Trophoblast cell (in vitro differentiated cells and primary cell): ENCODE data around the gene METTL8.

Experiments
- DNase-seq, 2 donors: peaks; one replicate each; pipeline ENCODE4 v3.0.0-alpha.2; 2016
- H2AFZ ChIP-seq: 2 replicates; pipeline ENCODE4 v1.6.1; 2013; ENCODE audit warnings: low read length, moderate library complexity, mild to moderate bottlenecking; ENCODE audit not compliant: insufficient read depth, poor library complexity
- H2AK5ac ChIP-seq: 2 replicates; pipeline ENCODE4 v1.6.1; 2013; ENCODE audit warnings: mild to moderate bottlenecking, low read length
- H2BK120ac ChIP-seq: 2 replicates; pipeline ENCODE4 v1.6.1; 2013; ENCODE audit warnings: low read length, mild to moderate bottlenecking, moderate library complexity; ENCODE audit not compliant: insufficient read depth, poor library complexity
- H2BK12ac ChIP-seq: 2 replicates; pipeline ENCODE4 v1.6.1; 2013; ENCODE audit warnings: mild to moderate bottlenecking, low read length, moderate library complexity
- H2BK5ac ChIP-seq: 2 replicates; pipeline ENCODE4 v1.6.1; 2013; ENCODE audit warnings: low read length, low read depth, moderate library complexity, mild to moderate bottlenecking; ENCODE audit not compliant: poor library complexity
- H3K14ac ChIP-seq: 2 replicates; pipeline ENCODE4 v1.6.1; 2013; ENCODE audit warnings: mild to moderate bottlenecking, low read length
- H3K18ac ChIP-seq: 2 replicates; pipeline ENCODE4 v1.6.1; 2013; ENCODE audit warnings: mild to moderate bottlenecking, low read length
- H3K23ac ChIP-seq: 2 replicates; pipeline ENCODE4 v1.6.1; 2013; ENCODE audit warnings: low read length
- H3K27ac ChIP-seq: 2 replicates; pipeline ENCODE4 v1.5.1; 2013; ENCODE audit warnings: low read depth, mild to moderate bottlenecking, inconsistent platforms, low read length, moderate library complexity
- H3K27me3 ChIP-seq: 2 replicates; pipeline ENCODE4 v1.6.1; 2013; ENCODE audit warnings: inconsistent platforms, mild to moderate bottlenecking, low read length, moderate library complexity; ENCODE audit not compliant: insufficient read depth
- H3K36me3 ChIP-seq, 2 experiments: 1 replicate in 1 of 2; 2 replicates in 1 of 2; pipeline ENCODE4 v1.6.1; 2013; ENCODE audit warnings: low read length in 2 of 2, mild to moderate bottlenecking in 2 of 2, moderate library complexity in 1 of 2; ENCODE audit not compliant: insufficient read depth in 2 of 2, control insufficient read depth in 1 of 2
- H3K4ac ChIP-seq: 2 replicates; pipeline ENCODE4 v1.6.1; 2013; ENCODE audit warnings: low read depth, mild to moderate bottlenecking, low read length, moderate library complexity
- H3K4me1 ChIP-seq, 2 experiments: 1 replicate in 1 of 2; 2 replicates in 1 of 2; pipeline ENCODE4 v1.6.1; 2013; ENCODE audit warnings: low read length in 2 of 2, mild to moderate bottlenecking in 2 of 2, moderate library complexity in 1 of 2; ENCODE audit not compliant: insufficient read depth in 2 of 2, control insufficient read depth in 1 of 2
- H3K4me2 ChIP-seq: 2 replicates; pipeline ENCODE4 v1.6.1; 2013; ENCODE audit warnings: inconsistent platforms, mild to moderate bottlenecking, low read length, moderate library complexity
- H3K4me3 ChIP-seq: 2 replicates; pipeline ENCODE4 v1.5.1; 2013; ENCODE audit warnings: mild to moderate bottlenecking, low read depth, low read length, inconsistent platforms
- H3K79me1 ChIP-seq: one replicate; pipeline ENCODE4 v1.6.1; 2013; ENCODE audit warnings: low read length
- H3K79me2 ChIP-seq: 2 replicates; pipeline ENCODE4 v1.6.1; 2013; ENCODE audit warnings: low read length, mild to moderate bottlenecking; ENCODE audit not compliant: control insufficient read depth, insufficient read depth, poor library complexity
- H3K9ac ChIP-seq: 2 replicates; pipeline ENCODE4 v1.6.1; 2013; ENCODE audit warnings: mild to moderate bottlenecking, low read length
- H3K9me3 ChIP-seq: 2 replicates; pipeline ENCODE4 v1.6.1; 2013; ENCODE audit warnings: low read depth, mild to moderate bottlenecking, control low read depth, inconsistent platforms, low read length; ENCODE audit not compliant: insufficient read depth
- H4K12ac ChIP-seq: 2 replicates; pipeline ENCODE4 v1.6.1; 2013; ENCODE audit warnings: low read depth, mild to moderate bottlenecking, low read length, moderate library complexity
- H4K8ac ChIP-seq: 2 replicates; pipeline ENCODE4 v1.6.1; 2013; ENCODE audit warnings: low read depth, mild to moderate bottlenecking, low read length, moderate library complexity
- H4K91ac ChIP-seq: one replicate; pipeline ENCODE4 v1.6.1; 2013; ENCODE audit warnings: low read depth, mild to moderate bottlenecking, low read length, moderate library complexity
- WGBS: extraction: QIAGEN DNeasy Blood & Tissue Kit; methylation state at CpG from one replicate; pipeline ENCODE4 v1.1.7; 2013; ENCODE audit warnings: missing lambda C conversion rate; ENCODE audit not compliant: insufficient read length, insufficient coverage; ENCODE audit errors: extremely low coverage; 5-methylcytosine and 5-hydroxymethylcytosine counted together

Gene METTL8

GRCh38 chr2:171410624-171411023, 23.2 kb downstream of the METTL8 start:
- Histone ChIP-seq H3K9me3 (no peaks in the 10 kb centered on the region), H3K79me2 (no peaks in the 10 kb centered on the region), H3K27ac (no peak overlapping the region)

GRCh38 chr2:171410101-171410500, 23.7 kb downstream of the METTL8 start:
- Histone ChIP-seq H3K4me1 (peaks cover 4 to 5% of the 10 kb centered on the region in 2 experiments), H2AK5ac (no peak overlapping the region), H2BK120ac (no peak overlapping the region), H3K4me2 (no peak overlapping the region), H4K8ac (no peak overlapping the region), H3K4me3 (no peak overlapping the region), H3K14ac (no peak overlapping the region), H2AFZ (no peak overlapping the region), H3K4ac (no peak overlapping the region), H3K9me3 (no peaks in the 10 kb centered on the region), H3K27me3 (no peaks in the 10 kb centered on the region), H3K79me1 (no peaks in the 10 kb centered on the region), H2BK5ac (no peak overlapping the region), H3K36me3 (peaks cover 0 to 3% of the 10 kb centered on the region in 2 experiments), H3K27ac (no peak overlapping the region), H3K23ac (no peak overlapping the region), H3K79me2 (no peaks in the 10 kb centered on the region), H4K12ac (no peak overlapping the region), H2BK12ac (no peak overlapping the region), H3K9ac (no peak overlapping the region), H3K18ac (no peak overlapping the region), H4K91ac (no peak overlapping the region)
- no CpG with 5 or more reads among the region's 4 CpGs for WGBS
- no peak for DNase-seq

More at GRCh38 chr2:171410624-171411023, 23.2 kb downstream of the METTL8 start:
- peaks cover 4 to 5% of the 10 kb centered on the region in 2 experiments for H3K4me1 ChIP-seq
- H2AFZ ChIP-seq: no peak overlapping the region
- no peak overlapping the region for H3K14ac ChIP-seq
- H3K4me3 ChIP-seq: no peak overlapping the region
- H4K91ac ChIP-seq: no peak overlapping the region
- no peak overlapping the region for H3K4me2 ChIP-seq
- H2BK5ac ChIP-seq: no peak overlapping the region
- H3K9ac ChIP-seq: no peak overlapping the region
- H3K18ac ChIP-seq: no peak overlapping the region
- no peak overlapping the region for H2BK120ac ChIP-seq
- no peak overlapping the region for H3K4ac ChIP-seq
- H2AK5ac ChIP-seq: no peak overlapping the region
- no peak overlapping the region for H4K12ac ChIP-seq
- H3K36me3 ChIP-seq: peaks cover 0 to 3% of the 10 kb centered on the region in 2 experiments
- no peak for DNase-seq
- no peak overlapping the region for H3K23ac ChIP-seq
- H4K8ac ChIP-seq: no peak overlapping the region
- no peak overlapping the region for H2BK12ac ChIP-seq
- H3K79me1 ChIP-seq: no peaks in the 10 kb centered on the region
- no peaks in the 10 kb centered on the region for H3K27me3 ChIP-seq

DNA sequence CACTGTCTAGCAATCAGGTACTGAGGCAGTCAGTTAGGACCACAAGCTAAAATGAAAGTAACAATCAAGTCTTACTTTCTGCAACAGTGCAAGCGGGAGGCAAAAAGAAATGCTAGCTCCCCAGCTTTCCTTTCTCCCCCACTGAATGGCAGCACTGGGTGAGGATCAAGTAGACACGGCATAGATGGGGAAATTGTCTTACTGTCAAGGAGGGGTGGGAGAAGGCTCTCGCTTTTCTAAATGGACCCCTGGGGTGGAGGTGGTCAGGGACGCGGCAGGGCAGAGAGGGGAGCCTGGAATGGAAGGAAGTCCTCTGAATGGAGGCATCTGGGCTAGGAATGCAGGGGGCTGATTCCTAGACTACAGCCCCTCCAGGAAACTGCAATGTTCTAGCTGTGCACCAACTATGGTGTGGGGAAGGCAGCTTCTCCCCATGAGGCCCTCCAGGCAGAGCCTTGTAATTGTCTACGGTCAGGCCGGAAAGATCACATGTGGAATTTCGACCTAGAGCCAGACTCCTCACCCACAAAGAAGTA, 24.3 kb downstream of the METTL8 start:
- Histone ChIP-seq H3K4me1 (peaks cover 4 to 5% of the 10 kb centered on the region in 2 experiments), H2BK12ac (no peak overlapping the region), H3K36me3 (peaks cover 0 to 3% of the 10 kb centered on the region in 2 experiments), H3K14ac (no peak overlapping the region), H2AFZ (no peak overlapping the region), H3K4me2 (peak overlapping the region; percentile 35), H2AK5ac (no peak overlapping the region), H3K23ac (no peak overlapping the region), H3K27me3 (no peaks in the 10 kb centered on the region), H3K9ac (no peak overlapping the region), H3K79me2 (no peaks in the 10 kb centered on the region), H3K4me3 (no peak overlapping the region), H3K27ac (peak overlapping the region; percentile 9), H4K8ac (no peak overlapping the region), H4K12ac (no peak overlapping the region), H2BK120ac (no peak overlapping the region), H3K4ac (no peak overlapping the region), H4K91ac (no peak overlapping the region), H3K18ac (no peak overlapping the region), H2BK5ac (no peak overlapping the region), H3K79me1 (no peaks in the 10 kb centered on the region), H3K9me3 (no peaks in the 10 kb centered on the region)
- WGBS: no CpG with 5 or more reads among the region's 8 CpGs
- peak in 1 of 2 donors; percentile 21 for DNase-seq

DNA sequence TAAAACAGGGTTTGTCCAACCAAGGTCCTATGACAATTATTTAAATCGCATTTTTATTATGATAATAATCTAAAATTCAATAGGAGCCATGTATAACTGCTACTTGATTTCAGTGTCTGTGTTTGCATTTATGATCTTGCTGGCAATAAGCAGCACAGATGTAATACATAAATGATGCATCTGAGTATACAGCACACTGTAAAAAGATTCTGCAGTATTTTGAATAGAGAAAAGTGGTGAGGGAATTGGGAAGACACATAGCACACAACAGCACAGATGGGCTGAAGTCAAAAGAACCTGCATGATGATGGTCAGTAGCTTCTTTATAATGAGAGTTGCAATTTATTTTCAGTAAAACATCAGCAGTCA, 26.1 kb downstream of the METTL8 start:
- H3K4me1 ChIP-seq: peaks cover 4 to 7% of the 10 kb centered on the region in 2 experiments
- H3K79me2 ChIP-seq: no peaks in the 10 kb centered on the region
- no CpG with 5 or more reads among the region's 1 CpG for WGBS

More for the DNA sequence above, 26.1 kb downstream of the METTL8 start:
- no peak overlapping the region for H2AFZ ChIP-seq
- no peaks in the 10 kb centered on the region for H3K9me3 ChIP-seq
- H3K79me1 ChIP-seq: no peaks in the 10 kb centered on the region
- H3K36me3 ChIP-seq: peaks cover 0 to 3% of the 10 kb centered on the region in 2 experiments
- no peak overlapping the region for H4K8ac ChIP-seq
- H3K14ac ChIP-seq: no peak overlapping the region
- no peak overlapping the region for H3K4me2 ChIP-seq
- DNase-seq: no peak
- H2AK5ac ChIP-seq: no peak overlapping the region
- H4K91ac ChIP-seq: no peak overlapping the region
- H4K12ac ChIP-seq: no peak overlapping the region
- H3K27ac ChIP-seq: no peak overlapping the region
- no peak overlapping the region for H2BK12ac ChIP-seq
- H3K4ac ChIP-seq: no peak overlapping the region
- no peaks in the 10 kb centered on the region for H3K27me3 ChIP-seq
- no peak overlapping the region for H2BK120ac ChIP-seq
- H2BK5ac ChIP-seq: no peak overlapping the region
- no peak overlapping the region for H3K9ac ChIP-seq
- H3K23ac ChIP-seq: no peak overlapping the region
- H3K4me3 ChIP-seq: no peak overlapping the region
- H3K18ac ChIP-seq: no peak overlapping the region
